Lung (tissue), 12 donors: ENCODE measurements around the gene PCYT2. TPM values are rescaled to one million over a fixed set of nuclear protein-coding genes. Genes with fewer than 3 reads are reported as not detected.

Experiments
- ATAC-seq: fragments of 200-7000 bp; cut with Tn5 transposase; one replicate; pipeline ENCODE4 v1.9.1; 2020; ENCODE audit warnings: moderate number of reproducible peaks; ENCODE audit not compliant: insufficient read depth, low FRiP score
- DNase-seq, 3 donors: peaks; one replicate each; pipeline ENCODE4 v3.0.0-alpha.2; 2013 to 2017
- H3K27ac ChIP-seq, 2 donors: one replicate each; pipeline ENCODE4 v1.5.1; 2013; ENCODE audit warnings: mild to moderate bottlenecking in 2 of 2, moderate library complexity in 2 of 2, control low read depth in 1 of 2, inconsistent platforms in 1 of 2, low read depth in 1 of 2, low read length in 1 of 2
- H3K27me3 ChIP-seq, 3 donors: one replicate each; pipeline ENCODE4 v1.5.1; 2013; ENCODE audit warnings: low read length in 2 of 3; ENCODE audit not compliant: control insufficient read depth in 3 of 3, insufficient read depth in 3 of 3
- H3K36me3 ChIP-seq, 4 donors: one replicate each; pipeline ENCODE4 v1.5.1; 2013; ENCODE audit warnings: low read length in 4 of 4, mild to moderate bottlenecking in 1 of 4, moderate library complexity in 1 of 4; ENCODE audit not compliant: control insufficient read depth in 4 of 4, insufficient read depth in 4 of 4
- H3K4me1 ChIP-seq, 5 donors: one replicate each; pipeline ENCODE4 v1.5.1; 2013; ENCODE audit warnings: low read length in 5 of 5, mild to moderate bottlenecking in 2 of 5, moderate library complexity in 1 of 5; ENCODE audit not compliant: control insufficient read depth in 5 of 5, insufficient read depth in 5 of 5
- H3K4me3 ChIP-seq: one replicate; pipeline ENCODE4 v1.5.1; 2013; ENCODE audit warnings: mild to moderate bottlenecking, control low read depth, moderate library complexity
- H3K9ac ChIP-seq, 2 donors: one replicate each; pipeline ENCODE4 v1.5.1; 2013; ENCODE audit warnings: low read length in 2 of 2, control low read depth in 1 of 2; ENCODE audit not compliant: insufficient read depth in 1 of 2
- H3K9me3 ChIP-seq, 4 donors: one replicate each; pipeline ENCODE4 v1.5.1; 2013; ENCODE audit warnings: low read length in 3 of 4, mild to moderate bottlenecking in 1 of 4, moderate library complexity in 1 of 4; ENCODE audit not compliant: control insufficient read depth in 4 of 4, insufficient read depth in 3 of 4
- CTCF ChIP-seq: IDR thresholded peaks from 2 replicates; pipeline ENCODE4 v1.5.1; 2012; ENCODE audit warnings: mild to moderate bottlenecking; ENCODE audit errors: control extremely low read depth, extremely low read depth
- WGBS, 2 donors: extraction: QIAGEN DNeasy Blood & Tissue Kit; methylation state at CpG; one replicate each; pipeline ENCODE4 v1.1.7; 2013; 5-methylcytosine and 5-hydroxymethylcytosine counted together
- polyA plus RNA-seq, 2 donors: library from polyadenylated mRNA; stranded (reverse); fragments of 200-250 nt; gene quantifications; one replicate each; pipeline ENCODE4 v1.2.1, GENCODE V29; 2013
- total RNA-seq, 2 donors: library from RNA; depleted of rRNA in 1 of 2; stranded (reverse); fragments of >200 nt in 1 of 2; gene quantifications; one replicate each; pipeline ENCODE4 v1.2.1, GENCODE V29; 2014 to 2021
- donor health status: control.
- donor health status: control.
- donor health status: Bipolar disorder and iron deficiency.
- donor health status: healthy.
- donor health status: DM: yes; HTN: yes; CAD: no.

The PCYT2 gene
- total and polyA plus RNA-seq, 4 donors = 23.0 to 91.6 (median 67.5) TPM

- Histone ChIP-seq H3K27ac (no peak overlapping the region), H3K4me3 (no peak overlapping the region), H3K9ac (no peak overlapping the region), H3K27me3 (no peaks in the 10 kb centered on the region), H3K9me3 (no peaks in the 10 kb centered on the region), H3K4me1 (peaks cover 0 to 2% (median 0%) of the 10 kb centered on the region in 5 donors), H3K36me3 (no peaks in the 10 kb centered on the region)
- DNase-seq (no peak), ATAC-seq (no peak)
- TF ChIP-seq CTCF = no peak
- 73 to 85% methylated on average over 15 to 16 of the region's 16 CpGs for WGBS, 2 donors
These were observed 41.6 kb upstream of the PCYT2 start for GRCh38 chr17:81952792-81953228.

GRCh38 chr17:81951785-81952684 is 40.8 kb upstream of the PCYT2 start:
- Histone ChIP-seq H3K36me3 (no peaks in the 10 kb centered on the region), H3K4me3 (no peak overlapping the region), H3K27me3 (no peaks in the 10 kb centered on the region), H3K27ac (no peak overlapping the region), H3K4me1 (peaks cover 0 to 2% (median 0%) of the 10 kb centered on the region in 5 donors), H3K9ac (no peak overlapping the region), H3K9me3 (no peaks in the 10 kb centered on the region)
- DNase-seq (no peak), ATAC-seq (no peak)
- no peak for TF ChIP-seq CTCF
- WGBS, 2 donors = 45 to 50% methylated on average over 13 of the region's 13 CpGs

GRCh38 chr17:81950501-81950900 is 39.3 kb upstream of the PCYT2 start:
- Histone ChIP-seq H3K27me3 (no peaks in the 10 kb centered on the region), H3K4me3 (no peak overlapping the region), H3K9me3 (no peaks in the 10 kb centered on the region), H3K9ac (no peak overlapping the region), H3K36me3 (no peaks in the 10 kb centered on the region), H3K4me1 (peaks cover 0 to 2% (median 0%) of the 10 kb centered on the region in 5 donors), H3K27ac (no peak overlapping the region)
- 90 to 91% methylated on average over 15 of the region's 15 CpGs for WGBS, 2 donors
- ATAC-seq (no peak), DNase-seq (no peak)
- TF ChIP-seq CTCF = no peak
